GM21381 (cell line): Measurements from ENCODE around the gene YPEL5.

Source experiments
- ATAC-seq: cut with Tn5 transposase; IDR thresholded peaks from one replicate; pipeline ENCODE4 v1.9.1; 2021; ENCODE audit warnings: mild to moderate bottlenecking, moderate library complexity; ENCODE audit not compliant: unreplicated experiment

Gene YPEL5

DNA sequence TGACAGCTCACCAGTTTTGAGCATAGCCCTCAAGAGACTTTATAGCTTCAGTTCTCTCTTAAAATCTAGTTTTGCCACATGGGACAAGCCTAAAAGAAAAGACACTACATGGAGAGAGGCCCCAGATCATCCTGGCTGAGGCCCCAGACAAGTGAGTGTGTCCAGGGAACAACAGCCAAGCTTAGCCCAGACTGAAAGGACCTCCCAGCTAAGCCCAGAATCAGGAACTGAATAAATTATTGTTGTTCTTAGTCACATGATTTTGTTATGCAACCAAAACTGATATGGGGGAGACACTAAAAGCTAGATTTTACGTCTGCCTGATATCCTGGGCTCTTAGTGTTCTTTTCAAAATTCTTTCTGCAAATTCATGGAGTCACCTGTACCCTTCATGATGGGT is 55.2 kb downstream of the YPEL5 start:
- ATAC-seq, result no peak

GRCh38 chr2:30203156-30203555 is 56.3 kb downstream of the YPEL5 start:
- no peak for ATAC-seq

GRCh38 chr2:30204281-30204680 is 57.5 kb downstream of the YPEL5 start:
- no peak for ATAC-seq

DNA sequence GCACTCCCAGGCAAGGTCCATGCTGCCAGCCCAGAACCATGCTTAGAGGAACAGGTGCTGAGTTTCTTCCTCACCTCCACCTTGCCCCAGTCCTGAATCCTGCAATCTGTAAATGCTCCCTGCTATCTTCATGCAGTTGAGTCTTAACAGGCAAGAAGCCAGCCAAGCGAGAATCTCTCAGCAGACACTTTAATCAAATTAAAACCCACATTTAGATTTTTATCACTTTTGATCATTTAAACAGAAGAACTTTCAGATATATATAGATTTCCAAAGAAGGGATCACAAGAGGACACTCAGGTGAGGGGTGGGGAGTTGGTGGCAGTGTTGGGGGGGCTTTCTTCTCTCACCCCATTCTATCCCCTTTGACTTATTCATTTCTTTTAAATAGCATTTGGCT is 58.6 kb downstream of the YPEL5 start:
- no peak for ATAC-seq

- ATAC-seq, result no peak
Observed at GRCh38 chr2:30206461-30207430, 59.9 kb downstream of the YPEL5 start.

- no peak for ATAC-seq
Observed at GRCh38 chr2:30208453-30208852, 61.6 kb downstream of the YPEL5 start.

GRCh38 chr2:30209227-30209626 is 62.4 kb downstream of the YPEL5 start:
- no peak for ATAC-seq
